H1 (cell line): ENCODE measurements around the gene TEAD1. TPM values are rescaled to one million over a fixed set of nuclear protein-coding genes. Genes with fewer than 3 reads are reported as not detected.

ENCODE experiments used
- ASH2L ChIP-seq: fragments of 200-600, 300-600 bp; sonication (generic); IDR thresholded peaks from one replicate; pipeline ENCODE4 v1.7.1; 2017; ENCODE audit warnings: low read length
- CEBPB ChIP-seq: IDR thresholded peaks from 2 replicates; pipeline ENCODE4 v1.6.1; 2012; ENCODE audit warnings: low read depth, low read length
- CHD1 ChIP-seq: IDR thresholded peaks from 2 replicates; pipeline ENCODE4 v1.6.1; 2012; ENCODE audit warnings: low read depth, low read length, improper control_type of control experiment
- CHD2 ChIP-seq: IDR thresholded peaks from 2 replicates; pipeline ENCODE4 v1.6.1; 2012; ENCODE audit warnings: low read length, improper control_type of control experiment
- GTF2F1 ChIP-seq: IDR thresholded peaks from 2 replicates; pipeline ENCODE4 v1.6.1; 2012; ENCODE audit warnings: low read depth, low read length, improper control_type of control experiment, borderline replicate concordance
- POLR2AphosphoS5 ChIP-seq: IDR thresholded peaks from 2 replicates; pipeline ENCODE4 v1.6.1; 2011; ENCODE audit warnings: low read depth, low read length
- SIRT6 ChIP-seq: IDR thresholded peaks from one replicate; pipeline ENCODE4 v1.7.1; 2012; ENCODE audit warnings: low read length, inconsistent platforms
- SIX5 ChIP-seq: IDR thresholded peaks from 2 replicates; pipeline ENCODE4 v1.6.1; 2011; ENCODE audit warnings: mild to moderate bottlenecking, low read depth, low read length
- SP1 ChIP-seq: IDR thresholded peaks from 2 replicates; pipeline ENCODE4 v1.6.1; 2011; ENCODE audit warnings: low read depth, low read length
- TAF7 ChIP-seq: optimal IDR thresholded peaks from 2 replicates; pipeline ENCODE3; 2011; ENCODE audit warnings: low read depth, mild to moderate bottlenecking, inconsistent platforms, low read length, moderate library complexity, borderline replicate concordance
- polyA plus RNA-seq, 7 experiments: library from polyadenylated mRNA; depleted of rRNA in 3 of 7; stranded (reverse) in 5 of 7; unstranded in 2 of 7; fragments of >200 nt in 5 of 7; fragments of 200-250 nt in 2 of 7; gene quantifications; 1 replicate in 5 of 7; 2 replicates in 1 of 7; 4 replicates in 1 of 7; pipeline versions ENCODE4 v1.2.1 to v1.2.3, GENCODE V29; 2011 to 2013; ENCODE audit warnings: missing spikeins in 2 of 7, mixed read lengths in 2 of 7
- total RNA-seq: library from RNA; stranded (reverse); fragmentation: NEBNext Ultra II Directional; extraction: Animal tissue kit (Norgen Biotek cat#: 25700); gene quantifications from 2 replicates; pipeline ENCODE4 v1.2.1, GENCODE V29; 2021
- TF ChIP-seq, protein P1 (sequence below): fragments of 300-600 bp; sonication (generic); IDR thresholded peaks from 2 replicates; pipeline ENCODE4 v1.7.1; 2012; ENCODE audit warnings: low read length, moderate library complexity, mild to moderate bottlenecking, inconsistent platforms; ENCODE audit not compliant: insufficient replicate concordance

TEAD1 gene
- total and polyA plus RNA-seq, 2 of the 8 experiments (the other 6 are each of a cell fraction or from before 2014, with no cell fraction given) = 15.6 to 67.4 TPM

DNA sequence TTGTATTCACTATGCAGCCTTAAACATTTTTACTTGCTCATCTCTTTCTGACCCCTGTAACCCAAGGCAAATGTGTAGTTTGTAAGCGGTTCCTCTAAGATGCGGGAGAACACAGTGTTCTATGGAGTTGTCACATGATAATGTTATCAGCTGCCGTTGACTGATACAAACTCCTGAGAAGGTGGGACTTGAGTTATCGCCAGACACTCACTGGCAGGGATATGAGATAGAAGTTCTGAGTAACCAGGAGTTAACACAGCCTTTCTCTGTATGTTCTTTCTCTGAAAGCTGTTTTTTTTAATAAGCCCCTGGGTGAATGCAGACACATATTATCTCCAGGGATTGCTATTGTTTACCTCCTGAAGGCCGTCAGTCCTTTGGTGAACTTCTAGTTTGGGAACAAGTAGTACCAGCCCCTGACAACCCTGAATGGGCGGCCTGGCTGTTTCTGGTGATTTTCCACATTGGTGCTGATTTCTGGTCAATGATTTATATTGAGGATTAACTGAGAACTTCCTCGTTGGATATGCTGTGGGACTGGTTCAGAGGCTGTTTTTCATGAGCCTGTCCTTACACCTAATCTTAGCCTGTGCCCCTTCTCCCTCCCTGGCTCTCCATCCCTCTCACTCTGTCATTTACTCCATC is 179.6 kb downstream of the TEAD1 start (continued):
- TF ChIP-seq, protein P1, sequence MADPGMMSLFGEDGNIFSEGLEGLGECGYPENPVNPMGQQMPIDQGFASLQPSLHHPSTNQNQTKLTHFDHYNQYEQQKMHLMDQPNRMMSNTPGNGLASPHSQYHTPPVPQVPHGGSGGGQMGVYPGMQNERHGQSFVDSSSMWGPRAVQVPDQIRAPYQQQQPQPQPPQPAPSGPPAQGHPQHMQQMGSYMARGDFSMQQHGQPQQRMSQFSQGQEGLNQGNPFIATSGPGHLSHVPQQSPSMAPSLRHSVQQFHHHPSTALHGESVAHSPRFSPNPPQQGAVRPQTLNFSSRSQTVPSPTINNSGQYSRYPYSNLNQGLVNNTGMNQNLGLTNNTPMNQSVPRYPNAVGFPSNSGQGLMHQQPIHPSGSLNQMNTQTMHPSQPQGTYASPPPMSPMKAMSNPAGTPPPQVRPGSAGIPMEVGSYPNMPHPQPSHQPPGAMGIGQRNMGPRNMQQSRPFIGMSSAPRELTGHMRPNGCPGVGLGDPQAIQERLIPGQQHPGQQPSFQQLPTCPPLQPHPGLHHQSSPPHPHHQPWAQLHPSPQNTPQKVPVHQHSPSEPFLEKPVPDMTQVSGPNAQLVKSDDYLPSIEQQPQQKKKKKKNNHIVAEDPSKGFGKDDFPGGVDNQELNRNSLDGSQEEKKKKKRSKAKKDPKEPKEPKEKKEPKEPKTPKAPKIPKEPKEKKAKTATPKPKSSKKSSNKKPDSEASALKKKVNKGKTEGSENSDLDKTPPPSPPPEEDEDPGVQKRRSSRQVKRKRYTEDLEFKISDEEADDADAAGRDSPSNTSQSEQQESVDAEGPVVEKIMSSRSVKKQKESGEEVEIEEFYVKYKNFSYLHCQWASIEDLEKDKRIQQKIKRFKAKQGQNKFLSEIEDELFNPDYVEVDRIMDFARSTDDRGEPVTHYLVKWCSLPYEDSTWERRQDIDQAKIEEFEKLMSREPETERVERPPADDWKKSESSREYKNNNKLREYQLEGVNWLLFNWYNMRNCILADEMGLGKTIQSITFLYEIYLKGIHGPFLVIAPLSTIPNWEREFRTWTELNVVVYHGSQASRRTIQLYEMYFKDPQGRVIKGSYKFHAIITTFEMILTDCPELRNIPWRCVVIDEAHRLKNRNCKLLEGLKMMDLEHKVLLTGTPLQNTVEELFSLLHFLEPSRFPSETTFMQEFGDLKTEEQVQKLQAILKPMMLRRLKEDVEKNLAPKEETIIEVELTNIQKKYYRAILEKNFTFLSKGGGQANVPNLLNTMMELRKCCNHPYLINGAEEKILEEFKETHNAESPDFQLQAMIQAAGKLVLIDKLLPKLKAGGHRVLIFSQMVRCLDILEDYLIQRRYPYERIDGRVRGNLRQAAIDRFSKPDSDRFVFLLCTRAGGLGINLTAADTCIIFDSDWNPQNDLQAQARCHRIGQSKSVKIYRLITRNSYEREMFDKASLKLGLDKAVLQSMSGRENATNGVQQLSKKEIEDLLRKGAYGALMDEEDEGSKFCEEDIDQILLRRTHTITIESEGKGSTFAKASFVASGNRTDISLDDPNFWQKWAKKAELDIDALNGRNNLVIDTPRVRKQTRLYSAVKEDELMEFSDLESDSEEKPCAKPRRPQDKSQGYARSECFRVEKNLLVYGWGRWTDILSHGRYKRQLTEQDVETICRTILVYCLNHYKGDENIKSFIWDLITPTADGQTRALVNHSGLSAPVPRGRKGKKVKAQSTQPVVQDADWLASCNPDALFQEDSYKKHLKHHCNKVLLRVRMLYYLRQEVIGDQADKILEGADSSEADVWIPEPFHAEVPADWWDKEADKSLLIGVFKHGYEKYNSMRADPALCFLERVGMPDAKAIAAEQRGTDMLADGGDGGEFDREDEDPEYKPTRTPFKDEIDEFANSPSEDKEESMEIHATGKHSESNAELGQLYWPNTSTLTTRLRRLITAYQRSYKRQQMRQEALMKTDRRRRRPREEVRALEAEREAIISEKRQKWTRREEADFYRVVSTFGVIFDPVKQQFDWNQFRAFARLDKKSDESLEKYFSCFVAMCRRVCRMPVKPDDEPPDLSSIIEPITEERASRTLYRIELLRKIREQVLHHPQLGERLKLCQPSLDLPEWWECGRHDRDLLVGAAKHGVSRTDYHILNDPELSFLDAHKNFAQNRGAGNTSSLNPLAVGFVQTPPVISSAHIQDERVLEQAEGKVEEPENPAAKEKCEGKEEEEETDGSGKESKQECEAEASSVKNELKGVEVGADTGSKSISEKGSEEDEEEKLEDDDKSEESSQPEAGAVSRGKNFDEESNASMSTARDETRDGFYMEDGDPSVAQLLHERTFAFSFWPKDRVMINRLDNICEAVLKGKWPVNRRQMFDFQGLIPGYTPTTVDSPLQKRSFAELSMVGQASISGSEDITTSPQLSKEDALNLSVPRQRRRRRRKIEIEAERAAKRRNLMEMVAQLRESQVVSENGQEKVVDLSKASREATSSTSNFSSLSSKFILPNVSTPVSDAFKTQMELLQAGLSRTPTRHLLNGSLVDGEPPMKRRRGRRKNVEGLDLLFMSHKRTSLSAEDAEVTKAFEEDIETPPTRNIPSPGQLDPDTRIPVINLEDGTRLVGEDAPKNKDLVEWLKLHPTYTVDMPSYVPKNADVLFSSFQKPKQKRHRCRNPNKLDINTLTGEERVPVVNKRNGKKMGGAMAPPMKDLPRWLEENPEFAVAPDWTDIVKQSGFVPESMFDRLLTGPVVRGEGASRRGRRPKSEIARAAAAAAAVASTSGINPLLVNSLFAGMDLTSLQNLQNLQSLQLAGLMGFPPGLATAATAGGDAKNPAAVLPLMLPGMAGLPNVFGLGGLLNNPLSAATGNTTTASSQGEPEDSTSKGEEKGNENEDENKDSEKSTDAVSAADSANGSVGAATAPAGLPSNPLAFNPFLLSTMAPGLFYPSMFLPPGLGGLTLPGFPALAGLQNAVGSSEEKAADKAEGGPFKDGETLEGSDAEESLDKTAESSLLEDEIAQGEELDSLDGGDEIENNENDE = no peak
- TF ChIP-seq CHD1 (no peak), TAF7 (no peak), ASH2L (no peak), POLR2AphosphoS5 (no peak), GTF2F1 (no peak), SP1 (no peak), SIRT6 (no peak), CHD2 (no peak), CEBPB (no peak), SIX5 (no peak)
